Cardiac muscle cell (in vitro differentiated cells and primary cell): ENCODE data around the gene BCAR1. TPM values are rescaled to one million over a fixed set of nuclear protein-coding genes. Genes with fewer than 3 reads are reported as not detected.
A peak's percentile ranks its signal among the peaks of the same experiment; 100 is the strongest.

ENCODE experiments used
- DNase-seq, 2 donors: peaks; one replicate each; pipeline versions ENCODE4 v3.0.0 to v3.0.0-alpha.2; 2010 to 2017; ENCODE audit warnings: low read depth in 1 of 2, low spot score in 1 of 2
- H3K27ac ChIP-seq: fragments of 200-600 bp; sonication (generic); 2 replicates; pipeline ENCODE4 v1.5.1; 2016
- H3K27me3 ChIP-seq: fragments of 200-600 bp; sonication (generic); 2 replicates; pipeline ENCODE4 v1.6.0; 2016; ENCODE audit warnings: control low read depth
- H3K36me3 ChIP-seq: fragments of 200-600 bp; sonication (generic); 2 replicates; pipeline ENCODE4 v1.5.1; 2016; ENCODE audit warnings: control low read depth
- H3K4me1 ChIP-seq: fragments of 200-600 bp; sonication (generic); 2 replicates; pipeline ENCODE4 v1.8.1; 2017; ENCODE audit warnings: low read depth, mild to moderate bottlenecking, mixed run types
- H3K4me3 ChIP-seq: fragments of 200-600 bp; sonication (generic); 2 replicates; pipeline ENCODE4 v1.5.1; 2016; ENCODE audit warnings: mild to moderate bottlenecking
- H3K9me3 ChIP-seq: fragments of 200-600 bp; sonication (generic); 2 replicates; pipeline ENCODE4 v1.5.1; 2017; ENCODE audit warnings: low read depth, mild to moderate bottlenecking, control low read depth
- polyA plus RNA-seq: library from polyadenylated mRNA; unstranded; fragments of >200 nt; fragmentation: Nextera tagmentation; extraction: Ambion mirVana; gene quantifications from 2 replicates; pipeline ENCODE4 v1.2.1, GENCODE V29; 2016
- total RNA-seq: library from RNA; depleted of rRNA; stranded (reverse); fragments of >200 nt; gene quantifications from 2 replicates; pipeline ENCODE4 v1.2.3, GENCODE V29; 2016
- TF ChIP-seq, protein P1 (sequence below): IDR thresholded peaks from 2 replicates; pipeline ENCODE4 v1.5.1; 2012; ENCODE audit warnings: low read depth, mild to moderate bottlenecking, low read length

The BCAR1 gene
- total and polyA plus RNA-seq, 2 experiments from 2014 or later = 83.7 to 121 TPM

GRCh38 chr16:75203667-75204409 lies 47.6 kb downstream of the BCAR1 start:
- H3K36me3 ChIP-seq = no peaks in the 10 kb centered on the region
- H3K4me3 ChIP-seq = no peak overlapping the region
- TF ChIP-seq, protein P1, sequence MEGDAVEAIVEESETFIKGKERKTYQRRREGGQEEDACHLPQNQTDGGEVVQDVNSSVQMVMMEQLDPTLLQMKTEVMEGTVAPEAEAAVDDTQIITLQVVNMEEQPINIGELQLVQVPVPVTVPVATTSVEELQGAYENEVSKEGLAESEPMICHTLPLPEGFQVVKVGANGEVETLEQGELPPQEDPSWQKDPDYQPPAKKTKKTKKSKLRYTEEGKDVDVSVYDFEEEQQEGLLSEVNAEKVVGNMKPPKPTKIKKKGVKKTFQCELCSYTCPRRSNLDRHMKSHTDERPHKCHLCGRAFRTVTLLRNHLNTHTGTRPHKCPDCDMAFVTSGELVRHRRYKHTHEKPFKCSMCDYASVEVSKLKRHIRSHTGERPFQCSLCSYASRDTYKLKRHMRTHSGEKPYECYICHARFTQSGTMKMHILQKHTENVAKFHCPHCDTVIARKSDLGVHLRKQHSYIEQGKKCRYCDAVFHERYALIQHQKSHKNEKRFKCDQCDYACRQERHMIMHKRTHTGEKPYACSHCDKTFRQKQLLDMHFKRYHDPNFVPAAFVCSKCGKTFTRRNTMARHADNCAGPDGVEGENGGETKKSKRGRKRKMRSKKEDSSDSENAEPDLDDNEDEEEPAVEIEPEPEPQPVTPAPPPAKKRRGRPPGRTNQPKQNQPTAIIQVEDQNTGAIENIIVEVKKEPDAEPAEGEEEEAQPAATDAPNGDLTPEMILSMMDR = no peak
- DNase-seq = no peak
- H3K27ac ChIP-seq = no peak overlapping the region
- H3K27me3 ChIP-seq = no peaks in the 10 kb centered on the region
- no peaks in the 10 kb centered on the region for H3K4me1 ChIP-seq
- no peaks in the 10 kb centered on the region for H3K9me3 ChIP-seq

DNA sequence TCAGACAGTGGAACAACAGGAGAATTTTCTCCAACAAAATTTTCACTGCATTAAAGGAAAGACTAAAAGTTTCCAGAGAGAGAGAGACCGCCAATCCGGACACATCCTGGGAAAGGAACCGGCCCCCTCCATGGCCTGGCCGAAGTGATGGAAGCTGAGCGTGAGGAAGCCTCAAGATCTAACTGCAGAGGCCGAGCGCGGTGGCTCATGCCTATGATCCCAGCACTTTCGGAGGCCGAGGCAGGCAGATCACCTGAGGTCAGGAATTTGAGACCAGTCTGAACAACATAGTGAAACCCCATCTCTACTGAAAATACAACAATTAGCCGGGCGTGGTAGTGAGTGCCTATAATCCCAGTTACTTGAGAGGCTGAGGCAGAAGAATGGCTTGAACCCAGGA lies 48.3 kb downstream of the BCAR1 start:
- Histone ChIP-seq H3K27me3 (no peaks in the 10 kb centered on the region), H3K36me3 (no peaks in the 10 kb centered on the region), H3K4me3 (no peak overlapping the region), H3K9me3 (no peaks in the 10 kb centered on the region), H3K27ac (no peak overlapping the region), H3K4me1 (no peaks in the 10 kb centered on the region)
- no peak for DNase-seq
- TF ChIP-seq, protein P1 = no peak

DNA sequence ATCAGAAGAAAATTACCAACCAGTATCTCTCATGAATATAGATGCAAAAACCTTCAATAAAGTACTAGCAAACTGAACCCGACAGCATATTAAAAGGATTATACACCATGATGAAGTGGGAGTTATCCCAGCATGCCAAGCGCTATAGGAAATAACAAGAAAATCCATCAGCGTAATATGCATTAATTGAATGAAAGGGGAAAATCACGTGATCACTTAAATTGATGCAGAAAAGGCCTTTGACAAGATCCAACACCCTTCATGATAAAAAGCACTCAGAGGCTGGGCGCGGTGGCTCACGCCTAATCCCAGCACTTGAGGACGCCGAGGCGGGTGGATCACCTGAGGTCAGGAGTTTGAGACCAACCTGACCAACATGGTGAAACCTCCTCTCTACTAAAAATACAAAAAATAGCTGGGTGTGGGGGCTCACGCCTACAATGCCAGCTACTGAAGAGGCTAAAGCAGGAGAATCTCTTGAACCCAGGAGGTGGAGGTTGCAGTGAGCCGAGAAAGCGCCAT lies 49.3 kb downstream of the BCAR1 start:
- Histone ChIP-seq H3K9me3 (no peaks in the 10 kb centered on the region), H3K27me3 (no peaks in the 10 kb centered on the region), H3K4me3 (no peak overlapping the region), H3K36me3 (no peaks in the 10 kb centered on the region), H3K27ac (no peak overlapping the region), H3K4me1 (no peaks in the 10 kb centered on the region)
- TF ChIP-seq, protein P1 = no peak
- no peak for DNase-seq

DNA sequence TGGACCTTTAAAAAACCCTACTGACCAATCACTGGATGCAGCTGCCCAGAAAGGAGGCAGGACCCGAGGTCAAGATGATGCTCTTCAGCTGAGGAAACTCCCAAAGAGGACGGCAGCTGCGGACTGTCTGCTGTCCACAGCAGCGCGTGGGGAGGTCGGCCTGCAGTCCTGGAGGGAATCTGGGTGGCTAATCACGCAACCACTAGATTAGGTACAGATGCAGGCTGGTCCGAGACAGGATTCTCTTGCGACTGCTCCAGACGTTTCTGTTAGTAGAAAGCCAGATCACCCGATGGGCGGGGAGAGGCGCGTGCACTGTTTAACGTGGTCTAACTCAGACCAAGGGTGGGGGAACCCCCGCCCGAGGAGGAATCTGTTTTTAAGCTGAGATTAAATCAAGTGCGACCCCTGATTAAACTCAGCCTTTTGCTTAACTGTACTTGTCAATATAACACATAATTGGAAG lies 53.3 kb downstream of the BCAR1 start:
- Histone ChIP-seq H3K4me1 (no peaks in the 10 kb centered on the region), H3K36me3 (no peaks in the 10 kb centered on the region), H3K27me3 (no peaks in the 10 kb centered on the region), H3K4me3 (no peak overlapping the region), H3K27ac (no peak overlapping the region), H3K9me3 (no peaks in the 10 kb centered on the region)
- DNase-seq = peak in 1 of 2 donors; percentile 80
- TF ChIP-seq, protein P1 = no peak

GRCh38 chr16:75197522-75198134 lies 53.8 kb downstream of the BCAR1 start:
- H3K9me3 ChIP-seq = no peaks in the 10 kb centered on the region
- no peak overlapping the region for H3K27ac ChIP-seq
- H3K27me3 ChIP-seq = no peaks in the 10 kb centered on the region
- H3K36me3 ChIP-seq = no peaks in the 10 kb centered on the region
- peak in 1 of 2 donors; percentile 50 for DNase-seq
- TF ChIP-seq, protein P1 = no peak
- H3K4me1 ChIP-seq = no peaks in the 10 kb centered on the region
- H3K4me3 ChIP-seq = no peak overlapping the region
